Activated CD4-positive, alpha-beta memory T cell treated with anti-CD3 and anti-CD28 coated beads for 36 hours (primary cell): Measurements from ENCODE around the gene ZNF763. TPM values are rescaled to one million over a fixed set of nuclear protein-coding genes. Genes with fewer than 3 reads are reported as not detected.
A peak's percentile ranks its signal among the peaks of the same experiment; 100 is the strongest.
"Not testable (repeated sequence)": the region's sequence is repeated elsewhere in the genome, so short reads cannot be mapped to it uniquely, and the experiment has no call there.

Experiments used
- CTCF ChIA-PET: fragments of 350-600 bp; sonication (Branson Sonifier 250); formaldehyde crosslinking; loops from one replicate; lab custom pipeline; 2021; ENCODE audit warnings: antibody characterized with exemption, inconsistent platforms; lab: Charles Lee
- POLR2A ChIA-PET: fragments of 350-600 bp; sonication (Branson Sonifier 250); formaldehyde crosslinking; loops from one replicate; lab custom pipeline; 2021; ENCODE audit warnings: antibody characterized with exemption; lab: Charles Lee
- DNase-seq: peaks from one replicate; pipeline ENCODE4 v3.0.0-alpha.2; 2020
- H3K27ac Mint-ChIP-seq: one replicate; pipeline ENCODE4 v1.8.0; 2021; ENCODE audit warnings: mixed read lengths
- H3K27me3 Mint-ChIP-seq: one replicate; pipeline ENCODE4 v1.8.0; 2021; ENCODE audit warnings: mixed read lengths
- H3K36me3 Mint-ChIP-seq: one replicate; pipeline ENCODE4 v1.8.0; 2021; ENCODE audit warnings: mixed read lengths
- H3K4me1 Mint-ChIP-seq: one replicate; pipeline ENCODE4 v1.8.0; 2021; ENCODE audit warnings: low read depth, mixed read lengths
- H3K4me3 Mint-ChIP-seq: one replicate; pipeline ENCODE4 v1.8.0; 2021; ENCODE audit warnings: mild to moderate bottlenecking, mixed read lengths
- H3K9me3 Mint-ChIP-seq: one replicate; pipeline ENCODE4 v1.8.0; 2021; ENCODE audit warnings: mixed read lengths
- intact Hi-C: fragments of 100-400 bp; cut with micrococcal nuclease; formaldehyde crosslinking; loops from one replicate; pipeline ENCODE4 v1.15.1; 2023
- total RNA-seq, 2 experiments: library from RNA; stranded (reverse); gene quantifications; one replicate each; pipeline ENCODE4 v1.2.3, GENCODE V29; 2021

The ZNF763 gene
- total RNA-seq, 2 experiments from 2014 or later: 0.97 to 1.6 TPM

DNA sequence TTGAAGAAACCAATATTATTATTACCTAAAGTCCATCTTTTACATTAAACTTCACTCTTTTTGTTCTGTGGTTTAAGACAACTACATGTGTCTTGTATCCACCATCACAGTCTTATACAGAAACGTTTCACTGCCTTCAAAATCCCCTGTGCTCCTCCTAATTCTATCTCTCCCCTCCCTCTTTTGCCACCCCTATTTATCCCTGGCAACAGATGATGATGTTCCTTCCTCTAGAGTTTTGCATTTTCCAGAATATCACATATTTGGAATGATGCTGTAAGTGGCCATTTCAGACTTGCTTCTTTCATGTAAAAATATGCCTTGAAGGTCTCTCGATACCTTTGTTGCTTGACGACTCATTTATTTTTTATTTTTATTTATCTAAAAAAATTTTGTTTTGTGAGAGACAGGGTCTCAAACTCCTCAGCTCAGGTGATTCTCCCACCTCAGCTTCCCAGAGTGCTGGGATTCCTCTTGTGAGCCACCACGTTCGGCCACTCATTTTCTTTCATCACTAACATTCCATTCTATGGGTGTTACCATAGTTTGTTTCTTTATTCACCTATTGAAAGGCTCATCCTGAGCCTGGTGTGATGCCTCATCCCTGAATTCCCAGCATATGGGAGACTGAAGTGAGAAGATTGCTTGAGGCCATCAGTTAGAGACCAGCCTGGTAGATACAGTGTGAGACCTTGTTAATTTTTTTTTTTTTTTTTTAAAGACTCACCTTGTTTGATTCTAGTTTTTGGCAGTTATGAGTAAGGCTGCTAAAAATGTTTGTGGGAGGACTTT is 8.4 kb downstream of the ZNF763 start:
- Mint-ChIP-seq H3K4me1 (no peaks in the 10 kb centered on the region), H3K36me3 (peaks cover 29% of the 10 kb centered on the region), H3K27me3 (no peaks in the 10 kb centered on the region), H3K4me3 (no peak overlapping the region), H3K27ac (no peak overlapping the region), H3K9me3 (peaks cover 34% of the 10 kb centered on the region)
- ChIA-PET CTCF (no interaction called here), POLR2A (no interaction called here)
- intact Hi-C loops: no loop called here
- DNase-seq: no peak

DNA sequence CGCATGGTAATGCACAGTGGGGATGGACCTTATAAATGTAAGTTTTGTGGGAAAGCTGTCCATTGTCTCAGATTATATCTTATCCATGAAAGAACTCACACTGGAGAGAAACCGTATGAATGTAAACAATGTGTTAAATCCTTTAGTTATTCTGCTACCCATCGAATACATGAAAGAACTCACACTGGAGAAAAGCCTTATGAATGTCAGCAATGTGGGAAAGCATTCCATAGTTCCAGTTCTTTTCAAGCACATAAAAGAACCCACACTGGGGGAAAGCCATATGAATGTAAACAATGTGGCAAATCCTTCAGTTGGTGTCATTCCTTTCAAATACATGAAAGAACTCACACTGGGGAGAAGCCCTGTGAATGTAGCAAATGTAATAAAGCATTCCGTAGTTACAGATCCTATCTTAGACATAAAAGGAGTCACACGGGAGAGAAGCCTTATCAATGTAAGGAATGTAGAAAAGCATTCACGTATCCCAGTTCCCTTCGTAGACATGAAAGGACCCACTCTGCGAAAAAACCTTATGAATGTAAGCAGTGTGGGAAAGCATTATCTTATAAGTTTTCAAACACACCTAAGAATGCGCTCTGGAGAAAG is 13.8 kb downstream of the ZNF763 start:
- DNase-seq: no peak
- H3K4me3 Mint-ChIP-seq: no peak overlapping the region
- ChIA-PET POLR2A (no interaction called here), CTCF (no interaction called here)
- intact Hi-C loops: no loop called here
- peaks cover 76% of the 10 kb centered on the region for H3K9me3 Mint-ChIP-seq
- no peak overlapping the region for H3K27ac Mint-ChIP-seq
- H3K36me3 Mint-ChIP-seq: peaks cover 50% of the 10 kb centered on the region
- no peaks in the 10 kb centered on the region for H3K4me1 Mint-ChIP-seq
- H3K27me3 Mint-ChIP-seq: no peaks in the 10 kb centered on the region

DNA sequence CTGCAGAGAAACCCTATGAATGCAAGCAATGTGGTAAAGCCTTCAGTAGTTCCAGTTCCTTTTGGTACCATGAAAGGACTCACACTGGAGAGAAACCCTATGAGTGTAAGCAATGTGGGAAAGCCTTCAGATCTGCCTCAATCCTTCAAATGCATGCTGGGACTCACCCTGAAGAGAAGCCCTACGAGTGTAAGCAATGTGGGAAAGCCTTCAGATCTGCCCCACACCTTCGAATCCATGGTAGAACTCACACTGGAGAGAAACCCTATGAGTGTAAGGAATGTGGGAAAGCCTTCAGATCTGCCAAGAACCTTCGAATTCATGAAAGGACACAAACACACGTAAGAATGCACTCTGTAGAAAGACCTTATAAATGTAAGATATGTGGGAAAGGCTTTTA is 14.7 kb downstream of the ZNF763 start:
- ChIA-PET CTCF (no interaction called here), POLR2A (no interaction called here)
- H3K4me3 Mint-ChIP-seq: no peak overlapping the region
- H3K27me3 Mint-ChIP-seq: no peaks in the 10 kb centered on the region
- no peak overlapping the region for H3K27ac Mint-ChIP-seq
- no peak for DNase-seq
- intact Hi-C loops: no loop called here
- H3K4me1 Mint-ChIP-seq: no peaks in the 10 kb centered on the region
- H3K9me3 Mint-ChIP-seq: peaks cover 76% of the 10 kb centered on the region
- peaks cover 50% of the 10 kb centered on the region for H3K36me3 Mint-ChIP-seq

DNA sequence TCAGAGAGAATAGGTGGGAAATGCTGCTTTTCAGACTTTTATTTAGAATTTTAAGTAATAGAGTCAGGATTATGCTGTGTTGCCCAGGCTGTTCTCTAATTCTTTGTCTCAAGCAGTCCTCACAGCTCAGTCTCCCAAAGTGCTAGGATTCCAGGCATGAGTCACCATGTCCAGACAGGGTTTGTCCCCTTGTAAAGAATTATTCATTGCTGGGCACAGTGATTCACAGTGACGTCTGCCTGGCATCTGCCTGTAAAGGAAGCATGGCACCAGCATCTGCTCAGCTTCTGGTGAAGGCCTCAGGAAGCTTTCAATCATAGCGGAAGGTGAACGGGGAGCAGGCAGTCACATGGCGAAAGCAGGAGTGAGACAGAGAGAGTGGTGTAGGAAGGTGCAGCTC is 17.7 kb downstream of the ZNF763 start:
- Mint-ChIP-seq H3K27me3 (no peaks in the 10 kb centered on the region), H3K4me3 (no peak overlapping the region), H3K27ac (no peak overlapping the region), H3K4me1 (peaks cover 2% of the 10 kb centered on the region), H3K36me3 (peaks cover 33% of the 10 kb centered on the region), H3K9me3 (peaks cover 53% of the 10 kb centered on the region)
- intact Hi-C loops: no loop called here
- DNase-seq: no peak
- CTCF ChIA-PET: interaction anchor here (0.8 to 2.2 kb wide), 3 partner anchors 19 to 109 kb away, joined by 3 to 7 read pairs (median 5); no protein-coding TSS in a partner anchor
- POLR2A ChIA-PET: interaction anchor here (0.5 to 1.0 kb wide), 2 partner anchors 70 to 148 kb away, joined by 3 to 4 read pairs; partner anchors contain the start of gene ZNF878

DNA sequence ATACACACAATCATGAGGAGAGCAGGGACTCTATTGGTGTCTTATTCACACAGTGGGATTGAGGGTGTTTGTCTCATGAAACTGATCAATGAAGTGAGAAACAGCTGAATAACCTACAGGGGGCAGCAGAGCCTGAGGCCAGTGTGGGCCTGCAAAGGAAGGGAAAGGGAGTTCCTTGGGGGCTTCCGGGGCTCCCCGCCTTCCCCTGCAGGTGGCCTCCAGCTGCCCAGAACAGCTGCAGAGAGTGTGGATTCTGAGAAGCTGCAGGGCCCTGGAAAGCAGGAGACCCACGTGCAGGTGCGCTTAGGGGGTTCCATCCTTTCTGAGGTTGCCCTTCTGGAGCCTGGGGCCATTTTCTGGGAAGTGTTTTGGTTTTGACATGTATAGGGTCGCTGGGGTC is 20.1 kb downstream of the ZNF763 start:
- intact Hi-C loops: loop anchor here (5.0 kb wide), 1 partner anchor 103 kb away; no protein-coding TSS in a partner anchor
- ChIA-PET POLR2A (no interaction called here), CTCF (interaction anchor here (0.9 to 9.0 kb wide), 6 partner anchors 9 to 156 kb away, joined by 3 to 150 read pairs (median 6); partner anchors contain the start of genes ZNF20, ZNF700 and ZNF763)
- Mint-ChIP-seq H3K9me3 (peaks cover 29% of the 10 kb centered on the region), H3K27ac (no peak overlapping the region), H3K36me3 (peaks cover 10% of the 10 kb centered on the region), H3K27me3 (no peaks in the 10 kb centered on the region), H3K4me3 (no peak overlapping the region), H3K4me1 (peaks cover 7% of the 10 kb centered on the region)
- DNase-seq: peak; percentile 32

DNA sequence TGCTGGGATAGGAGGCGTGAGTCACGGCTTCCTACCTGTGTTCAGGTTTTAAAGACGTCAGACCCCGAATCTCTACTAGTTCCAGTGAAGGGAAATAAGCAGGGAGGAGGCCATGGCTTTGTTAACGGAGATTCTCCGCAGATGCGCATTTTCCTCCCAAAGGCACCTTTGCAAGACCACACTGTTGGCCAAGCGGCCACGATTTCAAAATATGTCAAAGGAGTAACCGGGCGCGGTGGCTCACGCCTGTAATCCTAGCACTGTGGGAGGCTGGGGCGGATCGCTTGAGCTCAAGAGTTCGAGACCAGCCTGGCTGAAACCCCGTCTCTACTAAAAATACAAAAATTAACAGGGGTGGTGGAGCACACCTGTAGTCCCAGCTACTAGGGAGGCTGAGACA is 21.9 kb downstream of the ZNF763 start:
- no peak overlapping the region for H3K27ac Mint-ChIP-seq
- H3K9me3 Mint-ChIP-seq: peaks cover 12% of the 10 kb centered on the region
- CTCF ChIA-PET: interaction anchor here (2.9 to 9.0 kb wide), 3 partner anchors 18 to 64 kb away, joined by 16 to 150 read pairs (median 106); partner anchors contain the start of genes ZNF700 and ZNF763
- no peak overlapping the region for H3K4me3 Mint-ChIP-seq
- DNase-seq: no peak
- intact Hi-C loops: loop anchor here (1.0 to 5.0 kb wide), 2 partner anchors 104 to 308 kb away; partner anchors contain the start of gene ZNF44
- peaks cover 15% of the 10 kb centered on the region for H3K4me1 Mint-ChIP-seq
- H3K27me3 Mint-ChIP-seq: no peaks in the 10 kb centered on the region
- POLR2A ChIA-PET: no interaction called here
- H3K36me3 Mint-ChIP-seq: peaks cover 2% of the 10 kb centered on the region

DNA sequence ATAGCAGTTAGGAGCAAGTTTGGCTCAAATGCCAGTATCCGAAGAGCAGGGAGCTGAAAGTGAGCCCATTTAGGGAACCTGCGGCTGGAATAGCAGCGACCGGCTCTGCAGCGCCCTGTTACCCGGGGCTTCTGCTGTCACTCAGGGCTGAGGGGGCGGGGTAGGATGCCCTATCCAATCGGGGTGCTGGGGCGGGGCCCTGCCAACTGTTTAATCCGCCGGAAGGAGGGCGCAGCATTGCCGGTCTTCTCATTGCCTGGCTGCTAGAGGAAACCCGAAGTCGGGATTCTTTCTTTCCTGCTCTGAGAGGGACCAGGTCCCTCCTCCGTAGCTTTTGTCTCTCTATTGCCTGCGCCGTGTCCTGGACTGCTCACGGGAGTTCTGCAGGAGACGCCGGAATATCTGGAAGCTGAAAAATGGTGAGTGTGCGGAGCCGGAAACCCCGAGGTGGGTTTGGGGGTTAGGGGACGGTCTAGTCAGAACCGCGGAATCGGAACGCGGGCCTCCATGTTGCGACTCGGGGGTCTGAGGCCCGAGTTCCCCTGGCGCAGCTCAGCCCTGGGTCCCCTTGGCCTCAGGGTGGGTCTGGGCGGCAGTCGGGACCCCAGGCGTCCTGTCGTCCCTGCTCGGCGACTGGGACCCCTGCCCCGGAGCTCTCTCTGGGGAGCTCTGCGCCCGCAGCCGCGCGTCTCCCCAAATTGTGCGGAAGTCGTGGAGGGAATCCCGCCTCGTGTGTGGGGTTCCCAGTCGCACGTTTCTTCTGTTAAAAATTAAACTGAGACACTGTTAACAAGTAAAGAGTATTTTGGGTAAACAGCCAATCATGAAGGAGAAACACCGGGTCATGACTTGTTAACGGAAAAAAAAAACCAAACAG is 22.8 kb downstream of the ZNF763 start:
- Mint-ChIP-seq H3K4me1 (peaks cover 18% of the 10 kb centered on the region), H3K36me3 (peaks cover 2% of the 10 kb centered on the region), H3K4me3 (peak overlapping the region; percentile 93), H3K27me3 (no peaks in the 10 kb centered on the region), H3K9me3 (peaks cover 4% of the 10 kb centered on the region), H3K27ac (peak overlapping the region; percentile 93)
- POLR2A ChIA-PET: interaction anchor here (0.6 to 2.0 kb wide), 6 partner anchors 13 to 175 kb away, joined by 3 to 8 read pairs (median 3); partner anchors contain the start of genes ZNF136 and ZNF878
- peak; percentile 97 for DNase-seq
- CTCF ChIA-PET: interaction anchor here (0.7 to 9.0 kb wide), 20 partner anchors 13 to 878 kb away, joined by 3 to 150 read pairs (median 4); partner anchors contain the start of genes ZNF20, ZNF491, ZNF700 and ZNF763
- intact Hi-C loops: loop anchor here (1.0 to 5.0 kb wide), 7 partner anchors 13 to 307 kb away; partner anchors contain the start of gene ZNF44

DNA sequence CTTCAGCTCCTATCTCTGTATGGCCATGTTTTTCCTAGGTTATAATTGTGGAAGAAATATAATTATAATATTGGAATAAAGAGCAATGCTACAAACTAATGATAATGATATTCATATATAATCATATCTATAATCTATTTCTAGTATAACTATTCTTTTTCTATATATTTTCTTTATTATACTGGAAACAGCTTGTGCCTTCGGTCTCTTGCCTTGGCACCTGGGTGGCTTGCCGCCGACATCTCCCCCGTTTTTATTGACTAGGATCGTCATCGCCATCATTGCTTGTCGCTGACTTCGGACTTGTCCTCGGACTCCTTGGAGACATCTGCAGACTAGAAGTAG is 24.2 kb downstream of the ZNF763 start:
- Mint-ChIP-seq H3K4me1 (peaks cover 18% of the 10 kb centered on the region), H3K27me3 (no peaks in the 10 kb centered on the region), H3K4me3 (peak overlapping the region; percentile 93), H3K9me3 (no peaks in the 10 kb centered on the region), H3K27ac (peak overlapping the region; percentile 93), H3K36me3 (peaks cover 2% of the 10 kb centered on the region)
- DNase-seq: no peak
- intact Hi-C loops: loop anchor here (5.0 kb wide), 1 partner anchor 107 kb away; no protein-coding TSS in a partner anchor
- CTCF ChIA-PET: interaction anchor here (0.6 to 9.0 kb wide), 22 partner anchors 11 to 329 kb away, joined by 3 to 150 read pairs (median 5); partner anchors contain the start of genes ZNF20, ZNF439, ZNF491 and ZNF700
- POLR2A ChIA-PET: interaction anchor here (0.6 to 2.0 kb wide), 3 partner anchors 24 to 343 kb away, joined by 3 to 8 read pairs (median 3); partner anchors contain the start of gene ZNF763

DNA sequence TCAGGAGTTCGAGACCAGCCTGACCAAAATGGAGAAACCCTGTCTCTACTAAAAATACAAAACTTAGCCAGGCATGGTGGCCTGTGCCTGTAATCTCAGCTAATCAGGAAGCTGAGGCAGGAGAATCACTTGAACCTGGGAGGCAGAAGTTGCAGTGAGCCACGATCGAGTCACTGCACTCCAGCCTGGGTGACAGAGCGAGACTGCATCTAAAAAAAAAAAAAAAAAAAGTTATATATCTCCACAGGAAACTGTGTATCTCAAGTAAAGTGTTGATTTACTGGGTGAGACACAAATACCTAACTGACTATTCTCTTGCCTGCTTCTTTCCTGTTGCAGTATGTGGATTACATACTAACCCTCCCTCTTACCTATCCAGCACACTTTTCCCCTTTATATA is 27.1 kb downstream of the ZNF763 start:
- intact Hi-C loops, H3K27me3 Mint-ChIP-seq, H3K4me3 Mint-ChIP-seq, H3K9me3 Mint-ChIP-seq, POLR2A ChIA-PET, H3K36me3 Mint-ChIP-seq, H3K27ac Mint-ChIP-seq: not testable (repeated sequence)
- CTCF ChIA-PET: interaction anchor here (0.7 to 9.0 kb wide), 7 partner anchors 28 to 194 kb away, joined by 3 to 150 read pairs (median 3); partner anchors contain the start of genes ZNF20, ZNF700 and ZNF763
- H3K4me1 Mint-ChIP-seq: peaks cover 18% of the 10 kb centered on the region
- peak; percentile 25 for DNase-seq

DNA sequence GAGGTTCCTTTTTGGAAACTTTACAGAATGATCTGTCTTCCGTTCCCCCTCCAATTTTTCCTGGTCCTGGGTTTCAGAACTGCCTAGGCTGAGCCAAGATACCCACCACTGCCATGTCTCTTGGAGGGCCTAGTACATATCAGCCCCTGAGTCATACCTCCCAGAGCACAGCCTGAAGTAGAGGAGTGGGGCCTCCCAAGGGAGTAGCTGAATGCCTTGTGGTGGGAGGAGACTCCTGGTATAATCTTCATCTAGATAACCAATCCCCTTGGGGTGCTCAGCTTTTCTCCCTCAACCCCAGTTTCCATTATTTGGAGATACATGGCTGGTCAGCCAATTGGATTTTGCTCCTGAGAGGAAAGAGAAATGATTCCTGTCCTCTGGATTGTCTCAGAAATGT is 30.3 kb downstream of the ZNF763 start:
- CTCF ChIA-PET: no interaction called here
- Mint-ChIP-seq H3K4me3 (no peak overlapping the region), H3K27ac (no peak overlapping the region), H3K9me3 (no peaks in the 10 kb centered on the region), H3K36me3 (peaks cover 8% of the 10 kb centered on the region), H3K27me3 (no peaks in the 10 kb centered on the region), H3K4me1 (peaks cover 19% of the 10 kb centered on the region)
- intact Hi-C loops: no loop called here
- POLR2A ChIA-PET: no interaction called here
- no peak for DNase-seq
